CD4-positive, CD25-positive, alpha-beta regulatory T cell (primary cell): Measurements from ENCODE around the gene PRKCE. TPM values are rescaled to one million over a fixed set of nuclear protein-coding genes. Genes with fewer than 3 reads are reported as not detected.

Experiments used
- ATAC-seq, 2 donors: fragments of 150-1000 bp; cut with Tn5 transposase; one replicate each; pipeline ENCODE4 v1.10.0; 2021; ENCODE audit warnings: low read depth in 2 of 2, moderate number of reproducible peaks in 2 of 2, moderate library complexity in 1 of 2
- DNase-seq, 3 donors: peaks; one replicate each; pipeline versions ENCODE4 v3.0.0 to v3.0.0-alpha.2; 2012 to 2022; ENCODE audit warnings: mixed read lengths in 1 of 3
- H3K27ac ChIP-seq: one replicate; pipeline ENCODE4 v1.7.0; 2013; ENCODE audit warnings: mild to moderate bottlenecking, low read length; ENCODE audit not compliant: insufficient read depth, poor library complexity, severe bottlenecking
- H3K27me3 ChIP-seq: one replicate; pipeline ENCODE4 v1.7.0; 2013; ENCODE audit warnings: low read length; ENCODE audit not compliant: control insufficient read depth, insufficient read depth
- H3K36me3 ChIP-seq: one replicate; pipeline ENCODE4 v1.7.0; 2013; ENCODE audit warnings: mild to moderate bottlenecking, low read length, moderate library complexity; ENCODE audit not compliant: control insufficient read depth, insufficient read depth
- H3K4me1 ChIP-seq: 2 replicates; pipeline ENCODE4 v1.7.0; 2013; ENCODE audit warnings: mild to moderate bottlenecking, low read length; ENCODE audit not compliant: insufficient read depth, control insufficient read depth, poor library complexity, severe bottlenecking
- H3K4me3 ChIP-seq: one replicate; pipeline ENCODE4 v1.7.0; 2013; ENCODE audit warnings: low read depth, mild to moderate bottlenecking, low read length, moderate library complexity
- H3K9me3 ChIP-seq, 2 experiments: 1 replicate in 1 of 2; 2 replicates in 1 of 2; pipeline ENCODE4 v1.7.0; 2013; ENCODE audit warnings: low read length in 2 of 2, mild to moderate bottlenecking in 1 of 2, moderate library complexity in 1 of 2; ENCODE audit not compliant: control insufficient read depth in 2 of 2
- H3K27ac Mint-ChIP-seq, 3 donors: one replicate each; pipeline ENCODE4 v1.8.0; 2020 to 2022; ENCODE audit warnings: mild to moderate bottlenecking in 3 of 3, mixed read lengths in 3 of 3, moderate library complexity in 2 of 3
- H3K27me3 Mint-ChIP-seq: one replicate; pipeline ENCODE4 v1.8.0; 2022; ENCODE audit warnings: mild to moderate bottlenecking, mixed read lengths
- H3K36me3 Mint-ChIP-seq: one replicate; pipeline ENCODE4 v1.8.0; 2020; ENCODE audit warnings: mixed read lengths
- H3K4me1 Mint-ChIP-seq, 4 donors: one replicate each; pipeline ENCODE4 v1.8.0; 2020 to 2022; ENCODE audit warnings: mixed read lengths in 4 of 4, mild to moderate bottlenecking in 1 of 4
- H3K4me3 Mint-ChIP-seq, 4 donors: one replicate each; pipeline ENCODE4 v1.8.0; 2020 to 2022; ENCODE audit warnings: mild to moderate bottlenecking in 4 of 4, mixed read lengths in 4 of 4, moderate library complexity in 3 of 4
- H3K9me3 Mint-ChIP-seq, 7 donors: one replicate each; pipeline ENCODE4 v1.8.0; 2020 to 2022; ENCODE audit warnings: mixed read lengths in 7 of 7, mild to moderate bottlenecking in 3 of 7, moderate library complexity in 2 of 7
- polyA plus RNA-seq, 4 donors: library from polyadenylated mRNA; unstranded; fragments of 300-500 nt; fragmentation: Illumina TruSeq; gene quantifications; one replicate each; pipeline ENCODE4 v1.2.3, GENCODE V29; 2021
- total RNA-seq: library from RNA; stranded (reverse); gene quantifications from one replicate; pipeline ENCODE4 v1.2.3, GENCODE V29; 2022

The PRKCE gene
- total and polyA plus RNA-seq, 5 donors from 2014 or later = 0.78 to 16.5 (median 1.3) TPM

GRCh38 chr2:46050027-46050426, 398.6 kb downstream of the PRKCE start:
- Histone ChIP-seq H3K4me3 (no peak overlapping the region), H3K27ac (no peak overlapping the region), H3K27me3 (no peaks in the 10 kb centered on the region), H3K36me3 (no peaks in the 10 kb centered on the region), H3K4me1 (no peaks in the 10 kb centered on the region), H3K9me3 (no peaks in the 10 kb centered on the region)
- ATAC-seq (no peak), DNase-seq (no peak)
- no peak overlapping the region for H3K4me3 Mint-ChIP-seq
- peak overlapping the region in 1 of 3 donors; percentile 82 for H3K27ac Mint-ChIP-seq
- no peaks in the 10 kb centered on the region for H3K4me1 Mint-ChIP-seq
- no peaks in the 10 kb centered on the region for H3K27me3 Mint-ChIP-seq
- peaks cover 14% of the 10 kb centered on the region for H3K36me3 Mint-ChIP-seq
- H3K9me3 Mint-ChIP-seq = peaks cover 0 to 1% (median 0%) of the 10 kb centered on the region in 7 donors

- Histone ChIP-seq H3K4me1 (no peaks in the 10 kb centered on the region), H3K27me3 (no peaks in the 10 kb centered on the region), H3K27ac (no peak overlapping the region), H3K36me3 (no peaks in the 10 kb centered on the region), H3K4me3 (no peak overlapping the region), H3K9me3 (no peaks in the 10 kb centered on the region)
- Mint-ChIP-seq H3K4me3 (no peak overlapping the region), H3K9me3 (peaks cover 0 to 1% (median 0%) of the 10 kb centered on the region in 7 donors), H3K27me3 (no peaks in the 10 kb centered on the region), H3K36me3 (peaks cover 11% of the 10 kb centered on the region), H3K27ac (peak overlapping the region in 1 of 3 donors; percentile 82), H3K4me1 (no peaks in the 10 kb centered on the region)
- no peak for DNase-seq
- ATAC-seq = no peak
Observed at GRCh38 chr2:46050489-46050888, 399.0 kb downstream of the PRKCE start.

- DNase-seq (no peak), ATAC-seq (no peak)
- Mint-ChIP-seq H3K27me3 (no peaks in the 10 kb centered on the region), H3K9me3 (peaks cover 0 to 1% (median 0%) of the 10 kb centered on the region in 7 donors), H3K4me3 (no peak overlapping the region), H3K4me1 (no peaks in the 10 kb centered on the region), H3K27ac (no peak overlapping the region), H3K36me3 (peaks cover 10% of the 10 kb centered on the region)
- no peak overlapping the region for H3K4me3 ChIP-seq
- H3K4me1 ChIP-seq = no peaks in the 10 kb centered on the region
- H3K9me3 ChIP-seq = no peaks in the 10 kb centered on the region
- H3K36me3 ChIP-seq = no peaks in the 10 kb centered on the region
- no peaks in the 10 kb centered on the region for H3K27me3 ChIP-seq
- H3K27ac ChIP-seq = no peak overlapping the region
Observed at GRCh38 chr2:46051085-46051484, 399.6 kb downstream of the PRKCE start.

DNA sequence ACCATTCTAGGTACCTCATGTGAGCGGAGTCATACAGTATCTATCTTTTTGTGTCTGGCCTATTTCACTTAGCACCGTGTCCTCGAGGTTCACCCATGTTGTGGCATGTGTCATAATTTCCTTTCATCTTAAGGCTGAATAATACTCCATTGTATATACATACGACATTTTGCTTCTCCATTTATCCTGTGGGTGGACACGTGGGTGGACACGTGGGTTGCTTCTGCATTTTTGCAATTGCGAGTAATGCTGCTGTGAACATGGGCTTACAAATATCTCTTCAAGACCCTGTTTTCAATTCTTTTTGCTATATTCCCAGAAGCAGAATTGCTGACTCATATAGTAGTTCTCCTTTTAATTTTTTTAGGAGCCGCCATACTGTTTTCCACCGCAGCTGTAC, 402.1 kb downstream of the PRKCE start:
- Histone ChIP-seq H3K9me3 (no peaks in the 10 kb centered on the region), H3K36me3 (no peaks in the 10 kb centered on the region), H3K27ac (no peak overlapping the region), H3K27me3 (no peaks in the 10 kb centered on the region), H3K4me3 (no peak overlapping the region), H3K4me1 (no peaks in the 10 kb centered on the region)
- peaks cover 8% of the 10 kb centered on the region for H3K27me3 Mint-ChIP-seq
- no peak overlapping the region for H3K4me3 Mint-ChIP-seq
- no peak overlapping the region for H3K27ac Mint-ChIP-seq
- ATAC-seq (no peak), DNase-seq (no peak)
- H3K4me1 Mint-ChIP-seq = no peaks in the 10 kb centered on the region
- H3K36me3 Mint-ChIP-seq = peaks cover 10% of the 10 kb centered on the region
- H3K9me3 Mint-ChIP-seq = peaks cover 0 to 1% (median 0%) of the 10 kb centered on the region in 7 donors

DNA sequence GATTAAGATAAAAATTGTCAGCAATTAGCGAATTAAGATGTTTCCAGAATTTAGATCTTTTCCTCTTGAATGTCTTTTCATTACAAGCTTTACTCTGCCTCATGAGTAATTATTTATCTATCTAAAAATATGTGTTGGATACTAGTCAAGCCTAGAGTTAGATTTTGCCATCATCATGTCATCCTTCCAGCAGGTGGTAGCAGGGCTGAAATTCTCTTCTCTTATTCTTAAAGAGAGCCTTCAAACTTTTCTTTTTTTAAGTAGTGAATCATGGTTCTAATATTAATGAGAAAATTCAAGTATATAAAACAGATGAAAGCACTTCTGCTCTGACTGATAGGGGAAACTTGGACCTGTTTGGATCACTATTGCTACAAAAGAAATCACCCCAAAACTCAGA, 405.1 kb downstream of the PRKCE start:
- Histone ChIP-seq H3K36me3 (no peaks in the 10 kb centered on the region), H3K4me3 (no peak overlapping the region), H3K27ac (no peak overlapping the region), H3K27me3 (no peaks in the 10 kb centered on the region), H3K9me3 (no peaks in the 10 kb centered on the region), H3K4me1 (no peaks in the 10 kb centered on the region)
- H3K27ac Mint-ChIP-seq = no peak overlapping the region
- no peak for DNase-seq
- no peak overlapping the region for H3K4me3 Mint-ChIP-seq
- peaks cover 8% of the 10 kb centered on the region for H3K27me3 Mint-ChIP-seq
- H3K4me1 Mint-ChIP-seq = no peaks in the 10 kb centered on the region
- H3K36me3 Mint-ChIP-seq = peaks cover 6% of the 10 kb centered on the region
- no peak for ATAC-seq
- H3K9me3 Mint-ChIP-seq = peaks cover 0 to 1% (median 0%) of the 10 kb centered on the region in 7 donors

GRCh38 chr2:46058140-46058539, 406.7 kb downstream of the PRKCE start:
- ATAC-seq (no peak), DNase-seq (no peak)
- Histone ChIP-seq H3K4me1 (no peaks in the 10 kb centered on the region), H3K9me3 (no peaks in the 10 kb centered on the region), H3K4me3 (no peak overlapping the region), H3K27ac (no peak overlapping the region), H3K27me3 (no peaks in the 10 kb centered on the region), H3K36me3 (no peaks in the 10 kb centered on the region)
- peaks cover 0 to 3% (median 0%) of the 10 kb centered on the region in 4 donors for H3K4me1 Mint-ChIP-seq
- no peak overlapping the region for H3K27ac Mint-ChIP-seq
- H3K27me3 Mint-ChIP-seq = peaks cover 8% of the 10 kb centered on the region
- H3K36me3 Mint-ChIP-seq = no peaks in the 10 kb centered on the region
- H3K4me3 Mint-ChIP-seq = no peak overlapping the region
- peaks cover 0 to 1% (median 0%) of the 10 kb centered on the region in 7 donors for H3K9me3 Mint-ChIP-seq

DNA sequence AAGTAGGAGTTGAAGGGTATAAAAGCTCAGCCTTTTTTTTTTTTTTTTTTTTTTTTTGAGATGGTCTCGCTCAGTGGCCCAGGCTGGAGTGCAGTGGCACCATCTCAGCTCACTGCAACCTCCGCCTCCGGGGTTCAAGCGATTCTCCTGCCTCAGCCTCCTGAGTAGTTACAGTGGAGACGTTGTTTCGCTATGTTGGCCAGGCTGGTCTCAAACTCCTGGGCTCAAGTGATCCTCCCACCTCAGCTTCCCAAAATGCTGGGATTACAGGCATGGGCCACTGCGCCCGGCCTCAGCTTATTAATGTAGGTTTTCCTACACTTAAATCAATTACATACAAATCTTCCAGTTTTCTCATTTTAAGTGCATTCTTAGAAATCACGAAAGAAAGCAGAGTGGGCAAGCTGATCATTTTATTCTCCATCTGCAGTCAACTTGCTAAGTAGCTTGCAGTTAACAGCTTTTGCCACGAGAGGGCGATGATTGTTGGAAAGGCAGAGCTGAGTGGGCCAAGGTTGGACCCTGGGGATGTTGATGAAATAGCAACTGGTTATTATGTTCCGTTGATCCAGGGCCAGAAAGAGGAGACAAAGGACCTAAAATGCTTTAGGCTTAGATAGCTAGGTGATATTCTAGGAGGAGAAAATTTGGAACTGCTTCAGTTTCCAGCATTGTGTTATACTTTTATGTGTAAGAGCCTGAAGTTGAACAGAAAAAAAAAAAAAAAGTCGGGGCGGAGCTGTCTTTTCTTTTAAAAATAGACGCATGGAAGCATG, 411.4 kb downstream of the PRKCE start:
- Mint-ChIP-seq H3K9me3 (no peaks in the 10 kb centered on the region), H3K4me3 (no peak overlapping the region), H3K36me3 (no peaks in the 10 kb centered on the region), H3K4me1 (peaks cover 0 to 12% (median 5%) of the 10 kb centered on the region in 4 donors), H3K27me3 (no peaks in the 10 kb centered on the region), H3K27ac (peak overlapping the region in 1 of 3 donors; percentile 6)
- Histone ChIP-seq H3K9me3 (no peaks in the 10 kb centered on the region), H3K36me3 (no peaks in the 10 kb centered on the region), H3K27me3 (no peaks in the 10 kb centered on the region), H3K4me1 (peaks cover 2% of the 10 kb centered on the region), H3K4me3 (no peak overlapping the region), H3K27ac (no peak overlapping the region)
- DNase-seq (peak; percentile 39 to 76 (median 56)), ATAC-seq (no peak)

DNA sequence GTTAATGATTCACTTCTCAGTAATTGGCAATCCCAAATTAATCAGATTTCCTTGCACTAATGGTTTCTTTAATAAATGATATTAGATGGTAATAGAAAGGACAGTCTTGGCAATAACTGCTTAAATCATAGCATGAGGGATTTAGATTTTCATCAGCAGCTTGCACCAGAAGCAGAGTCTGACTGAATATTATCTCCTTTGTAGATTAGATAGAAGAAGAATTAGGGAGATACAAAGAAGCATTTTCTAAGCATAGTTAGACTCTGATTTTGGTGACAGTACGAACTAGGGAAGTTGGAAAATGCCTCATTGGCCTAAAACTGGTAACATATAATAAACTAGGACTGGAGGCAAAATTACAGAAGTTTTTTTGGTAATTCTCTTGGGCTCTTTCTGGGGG, 412.9 kb downstream of the PRKCE start:
- Histone ChIP-seq H3K27ac (no peak overlapping the region), H3K36me3 (no peaks in the 10 kb centered on the region), H3K4me3 (no peak overlapping the region), H3K4me1 (peaks cover 3% of the 10 kb centered on the region), H3K27me3 (no peaks in the 10 kb centered on the region), H3K9me3 (no peaks in the 10 kb centered on the region)
- H3K27ac Mint-ChIP-seq = no peak overlapping the region
- H3K27me3 Mint-ChIP-seq = no peaks in the 10 kb centered on the region
- no peak for DNase-seq
- H3K9me3 Mint-ChIP-seq = no peaks in the 10 kb centered on the region
- no peaks in the 10 kb centered on the region for H3K36me3 Mint-ChIP-seq
- no peak overlapping the region for H3K4me3 Mint-ChIP-seq
- ATAC-seq = no peak
- peaks cover 0 to 16% (median 5%) of the 10 kb centered on the region in 4 donors for H3K4me1 Mint-ChIP-seq
